ENCODE data around the gene MYL11.
A peak's percentile ranks its signal among the peaks of the same experiment; 100 is the strongest.

MYL11 gene

DNA sequence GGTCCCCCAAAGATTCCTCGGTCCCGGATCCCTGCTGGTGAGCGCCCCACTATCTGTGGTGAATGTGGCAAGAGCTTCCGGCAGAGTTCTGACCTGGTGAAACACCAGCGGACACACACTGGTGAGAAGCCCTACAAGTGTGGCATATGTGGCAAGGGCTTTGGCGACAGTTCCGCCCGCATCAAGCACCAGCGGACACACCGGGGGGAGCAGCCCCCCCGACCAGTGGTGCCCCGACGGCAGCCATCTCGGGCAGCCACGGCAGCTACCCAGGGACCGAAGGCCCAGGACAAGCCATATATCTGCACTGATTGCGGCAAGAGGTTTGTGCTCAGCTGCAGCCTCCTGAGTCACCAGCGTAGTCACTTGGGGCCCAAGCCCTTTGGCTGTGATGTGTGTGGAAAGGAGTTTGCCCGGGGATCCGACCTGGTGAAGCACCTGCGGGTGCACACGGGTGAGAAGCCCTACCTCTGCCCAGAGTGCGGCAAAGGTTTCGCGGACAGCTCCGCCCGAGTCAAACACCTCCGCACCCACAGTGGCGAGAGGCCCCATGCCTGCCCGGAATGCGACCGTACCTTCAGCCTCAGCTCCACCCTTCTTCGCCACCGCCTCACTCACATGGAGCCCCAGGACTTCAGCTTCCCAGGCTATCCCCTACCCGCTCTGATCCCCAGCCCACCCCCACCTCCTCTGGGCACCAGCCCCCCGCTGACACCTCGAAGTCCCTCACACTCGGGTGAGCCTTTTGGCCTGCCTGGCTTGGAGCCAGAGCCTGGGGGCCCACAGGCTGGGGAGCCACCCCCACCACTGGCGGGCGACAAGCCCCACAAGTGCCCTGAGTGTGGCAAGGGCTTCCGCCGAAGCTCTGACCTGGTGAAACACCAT lies 23.4 kb downstream of the MYL11 start:
- no peak for DNase-seq

DNA sequence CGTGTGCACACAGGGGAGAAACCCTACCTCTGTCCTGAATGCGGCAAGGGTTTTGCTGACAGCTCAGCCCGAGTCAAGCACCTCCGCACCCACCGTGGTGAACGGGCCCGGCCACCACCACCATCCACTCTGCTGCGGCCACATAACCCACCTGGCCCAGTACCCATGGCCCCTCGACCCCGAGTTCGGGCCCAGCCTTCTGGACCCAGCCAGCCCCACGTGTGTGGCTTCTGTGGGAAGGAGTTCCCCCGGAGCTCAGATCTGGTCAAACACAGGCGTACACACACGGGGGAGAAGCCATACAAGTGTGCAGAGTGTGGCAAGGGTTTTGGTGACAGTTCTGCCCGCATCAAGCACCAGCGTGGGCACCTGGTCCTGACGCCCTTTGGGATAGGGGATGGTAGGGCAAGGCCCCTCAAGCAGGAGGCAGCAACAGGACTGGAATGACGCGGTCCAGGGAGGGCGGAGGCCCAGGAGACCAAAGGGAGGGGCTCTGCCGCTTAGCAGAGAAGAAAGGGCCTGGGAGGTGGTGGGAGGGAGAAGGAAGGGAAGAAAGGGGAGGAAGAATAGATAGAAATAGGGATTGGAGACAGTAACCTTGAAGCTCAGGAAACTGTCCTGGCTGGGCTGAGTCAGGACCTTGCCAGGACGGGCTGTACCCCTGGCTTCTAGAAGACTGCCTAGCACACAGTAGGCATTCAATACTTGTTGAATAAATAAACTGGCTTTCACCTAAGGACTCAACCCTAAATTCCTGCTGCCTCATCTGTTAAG lies 24.2 kb downstream of the MYL11 start:
- no peak for DNase-seq

DNA sequence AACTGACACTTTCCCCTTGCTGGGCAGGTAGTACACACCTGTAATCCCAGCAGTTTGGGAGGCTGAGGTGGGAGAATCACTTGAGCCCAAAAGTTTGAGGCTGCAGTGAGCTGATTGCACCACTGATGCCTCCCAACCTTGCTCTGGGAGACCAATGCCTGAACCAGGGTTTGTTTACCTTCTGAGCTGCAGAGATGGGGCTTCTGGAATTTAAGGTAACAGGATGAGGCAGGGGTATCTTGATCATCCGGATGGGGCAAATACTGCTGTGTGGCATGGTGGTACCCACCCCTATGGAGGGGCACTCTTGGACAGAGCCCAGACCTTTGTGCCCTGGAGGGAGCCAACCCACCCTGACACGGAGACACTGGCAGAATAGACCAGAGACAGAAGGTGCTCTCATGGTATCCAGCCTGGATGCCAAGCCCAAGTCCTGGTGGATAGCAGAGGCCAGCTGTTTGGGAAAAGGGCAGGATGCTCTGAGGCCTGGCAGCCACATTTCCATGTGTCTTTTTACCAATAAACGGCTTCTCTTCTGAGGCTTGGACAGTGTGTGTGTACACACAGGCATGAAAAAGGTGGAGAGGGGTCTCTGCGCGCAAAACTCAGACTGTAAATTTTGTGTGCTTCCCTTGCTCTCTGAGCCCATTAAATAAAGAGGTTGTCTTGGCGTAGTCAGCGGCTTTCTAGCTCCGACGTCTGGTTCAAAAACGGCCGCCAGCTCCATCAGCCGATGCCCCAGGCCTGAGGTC lies 25.0 kb downstream of the MYL11 start:
- DNase-seq: no peak

DNA sequence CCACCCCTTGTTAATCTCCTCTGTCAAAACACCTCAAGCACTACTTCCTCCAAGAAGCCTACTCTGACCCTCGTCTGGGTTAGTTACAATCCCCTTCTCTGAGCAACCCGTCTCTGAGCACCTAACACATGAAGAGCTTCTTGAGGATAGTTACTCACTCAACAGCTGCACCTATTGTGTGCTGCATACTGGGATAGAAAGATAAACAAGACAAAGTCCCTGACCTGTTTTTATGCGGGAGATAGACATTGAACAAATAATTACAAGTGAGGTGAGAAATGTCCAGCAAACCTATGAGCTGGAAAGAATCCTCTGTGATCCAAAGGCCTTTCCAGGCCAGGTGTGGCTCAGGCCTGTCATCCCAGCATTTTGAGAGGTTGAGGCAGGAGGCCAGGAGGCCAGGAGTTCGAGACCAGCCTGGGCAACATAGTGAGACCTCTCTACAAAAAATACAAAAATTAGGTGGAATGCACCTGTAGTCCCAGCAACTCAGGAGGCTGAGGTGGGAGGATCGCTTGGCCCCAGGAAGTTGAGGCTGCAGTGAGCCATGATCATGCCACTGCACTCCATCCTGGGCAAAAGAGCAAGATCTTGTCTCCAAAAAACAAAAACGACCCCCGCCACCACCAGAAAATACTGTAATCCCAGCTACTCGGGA lies 27.3 kb downstream of the MYL11 start:
- DNase-seq: no peak

DNA sequence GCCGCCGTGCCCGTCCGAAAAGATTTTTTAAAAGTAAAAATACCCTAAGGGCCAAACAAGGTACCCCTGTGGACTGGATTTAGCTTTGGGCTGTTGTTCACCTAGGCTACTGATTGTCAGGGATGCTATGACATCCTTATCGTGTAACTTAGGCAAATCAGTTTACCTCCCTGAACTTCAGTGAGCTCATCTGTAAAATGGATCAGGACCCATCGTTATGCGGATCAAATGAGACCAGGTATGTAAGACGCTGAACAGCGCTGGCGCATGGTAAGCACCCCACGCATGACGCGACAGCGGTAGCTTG lies 32.1 kb downstream of the MYL11 start:
- DNase-seq: no peak

DNA sequence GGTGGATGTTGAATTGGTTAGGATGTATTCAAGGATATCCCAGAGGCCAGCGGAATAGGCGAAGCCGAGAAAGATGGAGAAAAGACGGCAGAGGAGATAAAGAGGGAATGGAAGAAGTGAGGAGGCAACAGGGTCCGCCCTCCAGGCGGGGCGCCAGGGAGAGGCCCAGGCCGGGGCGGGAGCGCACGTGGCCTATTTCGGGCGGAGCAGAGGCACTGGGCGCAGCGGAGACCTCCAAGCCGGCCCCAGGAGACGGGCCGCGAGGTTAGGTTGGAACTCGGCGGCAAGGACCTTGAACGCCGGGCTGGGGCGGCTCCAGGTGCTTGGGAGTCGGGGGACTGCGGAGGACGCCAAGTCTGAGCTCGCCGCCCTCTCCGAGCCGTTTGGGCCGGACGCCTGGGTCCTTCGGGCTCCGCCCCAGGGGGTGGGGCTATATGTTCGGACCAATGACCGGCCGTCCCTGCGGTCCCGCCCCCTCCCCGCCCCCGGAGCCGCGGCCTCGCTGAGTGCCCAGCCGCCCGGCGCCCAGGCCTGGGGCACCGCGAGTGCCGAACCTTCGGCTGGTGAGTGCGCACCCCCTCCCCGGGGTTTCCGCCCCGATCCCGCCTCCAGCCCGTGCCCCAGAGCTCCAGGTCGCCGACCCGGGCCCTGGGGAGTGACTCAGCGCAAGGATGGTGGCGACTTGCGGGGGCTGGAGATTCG lies 32.7 kb downstream of the MYL11 start, which contains the start of gene ZNF771:
TSS of gene ZNF771 (plus strand) at position 505 of the 702 bp plus-strand sequence. CDS start 448 bp downstream, outside the sequence.
- peak; percentile 95 for DNase-seq

DNA sequence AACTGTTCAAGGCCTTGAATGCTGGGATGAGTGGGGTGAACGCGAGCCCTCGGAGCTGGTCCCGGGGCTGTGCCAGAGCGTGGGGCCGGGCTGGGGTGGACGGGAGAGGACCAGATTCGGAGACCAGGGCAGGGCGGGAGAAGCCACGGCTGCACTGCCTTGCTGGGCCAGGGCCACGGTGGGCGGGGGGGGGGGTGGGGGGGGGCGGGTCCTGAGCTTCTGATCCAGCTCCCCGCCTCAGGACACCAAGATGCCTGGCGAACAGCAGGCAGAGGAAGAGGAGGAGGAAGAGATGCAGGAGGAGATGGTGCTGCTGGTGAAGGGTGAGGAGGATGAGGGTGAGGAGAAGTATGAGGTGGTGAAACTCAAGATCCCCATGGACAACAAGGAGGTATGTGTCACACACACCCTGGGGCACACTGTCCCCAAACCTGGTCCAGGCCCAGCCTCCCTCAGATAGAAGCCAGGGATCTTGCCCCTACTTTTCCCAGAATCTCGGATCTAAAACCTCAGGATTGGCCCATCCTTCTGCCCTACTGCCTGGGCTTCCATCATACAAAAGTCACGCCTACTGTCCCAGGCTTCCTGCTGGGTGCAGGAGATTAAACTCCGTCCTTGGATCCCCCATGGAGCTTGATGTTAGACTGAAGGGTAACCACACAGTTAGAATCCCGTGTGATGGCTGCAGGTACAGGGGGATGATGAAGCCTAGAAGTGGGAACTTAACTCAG lies 33.4 kb downstream of the MYL11 start:
- no peak for DNase-seq

DNA sequence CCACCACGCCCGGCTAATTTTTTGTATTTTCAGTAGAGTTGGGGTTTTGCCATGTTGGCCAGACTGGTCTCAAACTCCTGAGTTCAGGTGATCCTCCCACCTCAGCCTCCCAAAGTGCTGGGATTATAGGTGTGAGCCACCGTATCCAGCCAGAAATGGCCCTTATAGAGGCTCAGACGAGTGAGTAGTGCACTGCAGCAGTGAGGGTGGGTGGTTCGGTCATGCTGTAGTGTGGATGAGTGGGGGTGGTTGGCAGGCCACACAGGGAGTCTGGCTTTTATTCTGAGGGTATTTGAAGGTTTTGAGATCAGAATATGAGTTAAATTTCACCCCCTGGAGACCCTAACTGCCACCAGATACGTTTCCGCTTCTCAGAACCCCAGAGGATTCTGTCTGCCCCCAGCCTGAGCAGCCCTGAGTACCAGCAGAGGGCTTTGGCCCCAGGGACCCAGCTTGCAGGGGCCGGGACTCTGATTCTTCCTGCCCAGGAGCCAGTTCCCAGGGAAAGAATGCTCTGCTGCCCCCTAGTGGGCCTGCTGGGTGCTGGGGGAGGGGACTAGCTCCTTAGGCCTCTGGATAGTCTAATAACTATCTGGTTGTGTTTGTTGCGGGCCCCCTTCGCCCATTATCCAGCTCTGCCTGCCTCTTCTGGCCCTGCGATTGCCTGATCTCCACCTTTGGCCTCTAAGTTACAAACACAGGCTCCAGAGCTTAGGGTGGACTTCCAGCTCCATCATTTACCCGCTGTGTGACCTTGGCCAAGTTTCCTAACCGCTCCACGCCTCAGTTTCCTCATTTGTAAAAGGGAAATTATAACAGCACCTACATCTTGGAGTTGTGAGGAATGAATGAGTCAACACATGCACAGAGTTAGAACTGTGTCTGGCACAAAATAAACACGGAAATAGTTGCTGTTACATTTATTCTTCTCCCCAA lies 34.8 kb downstream of the MYL11 start:
- peak; percentile 91 for DNase-seq

DNA sequence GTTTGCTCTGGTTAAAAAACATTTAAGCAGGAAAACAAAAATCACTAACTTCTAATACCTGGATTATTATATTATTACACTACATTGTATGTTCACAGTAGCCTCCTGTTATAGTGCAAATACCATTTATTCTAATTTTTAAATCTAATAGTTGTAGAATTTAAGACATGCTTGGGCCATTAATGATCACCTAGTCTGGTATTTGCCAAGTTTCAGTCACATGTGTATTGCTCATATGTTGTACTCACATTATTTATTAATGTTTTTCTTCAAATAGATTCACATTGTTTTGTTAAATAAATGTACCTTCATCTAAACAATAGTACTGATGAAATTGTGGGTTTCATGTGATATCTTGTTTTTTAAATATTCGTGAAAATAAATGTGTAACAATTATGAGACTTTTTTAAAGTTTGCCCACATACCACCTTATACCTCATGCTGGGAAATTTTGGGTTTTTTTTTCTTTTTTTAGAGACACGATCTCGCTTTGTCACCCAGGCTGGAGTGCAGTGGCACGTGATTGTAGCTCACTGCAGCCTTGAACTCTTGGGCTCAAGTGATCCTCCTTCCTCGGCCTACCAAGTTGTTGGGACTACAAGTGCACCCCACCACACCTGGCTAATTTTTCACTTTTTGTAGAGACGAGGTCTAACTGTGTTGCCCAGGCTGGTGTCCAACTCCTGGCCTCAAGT lies 38.7 kb downstream of the MYL11 start:
- no peak for DNase-seq

DNA sequence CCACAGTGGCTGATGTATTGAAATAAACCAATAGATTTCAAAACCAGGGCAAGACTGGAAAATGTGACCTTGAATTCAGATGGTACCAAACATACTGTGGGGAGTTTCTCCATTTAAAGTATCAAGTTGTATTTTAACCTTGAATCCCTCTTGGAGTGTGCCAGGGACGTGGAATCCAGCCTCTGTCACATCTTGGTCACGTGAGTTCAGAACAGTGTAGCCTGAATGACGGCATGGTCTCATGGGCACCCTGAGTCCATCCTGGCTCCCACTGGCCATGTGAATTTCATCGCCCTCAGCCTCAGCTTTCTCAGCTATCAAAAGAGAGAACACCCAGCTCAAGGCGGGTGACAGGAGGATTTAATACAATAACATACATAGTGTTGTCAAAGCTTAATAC lies 39.6 kb downstream of the MYL11 start:
- no peak for DNase-seq

DNA sequence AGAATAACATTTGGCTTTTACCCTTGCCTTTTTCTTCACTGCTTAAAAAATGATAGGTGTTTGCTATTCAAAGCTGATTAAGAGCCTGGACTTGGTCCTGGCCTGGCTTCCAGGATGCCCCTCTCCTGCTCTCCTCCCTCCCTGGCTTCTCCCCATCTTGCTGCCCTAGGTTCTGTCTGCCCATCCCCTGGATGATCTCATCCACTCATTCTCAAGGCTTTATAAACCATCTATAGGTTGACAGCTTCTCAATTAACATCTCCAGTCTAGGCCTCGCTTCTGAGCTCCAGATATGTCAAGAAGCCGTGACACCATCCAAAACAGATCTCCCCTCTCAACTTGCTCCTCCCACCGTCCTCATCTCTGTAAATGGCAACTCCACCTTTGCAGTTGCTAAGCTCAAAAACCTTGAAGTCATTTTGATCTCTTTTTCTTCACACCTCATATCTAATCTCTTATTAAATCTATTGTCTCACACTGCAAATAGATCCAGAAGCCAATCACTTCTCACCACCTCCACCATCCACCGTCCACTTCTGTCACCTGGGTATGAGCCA lies 41.5 kb downstream of the MYL11 start:
- no peak for DNase-seq

DNA sequence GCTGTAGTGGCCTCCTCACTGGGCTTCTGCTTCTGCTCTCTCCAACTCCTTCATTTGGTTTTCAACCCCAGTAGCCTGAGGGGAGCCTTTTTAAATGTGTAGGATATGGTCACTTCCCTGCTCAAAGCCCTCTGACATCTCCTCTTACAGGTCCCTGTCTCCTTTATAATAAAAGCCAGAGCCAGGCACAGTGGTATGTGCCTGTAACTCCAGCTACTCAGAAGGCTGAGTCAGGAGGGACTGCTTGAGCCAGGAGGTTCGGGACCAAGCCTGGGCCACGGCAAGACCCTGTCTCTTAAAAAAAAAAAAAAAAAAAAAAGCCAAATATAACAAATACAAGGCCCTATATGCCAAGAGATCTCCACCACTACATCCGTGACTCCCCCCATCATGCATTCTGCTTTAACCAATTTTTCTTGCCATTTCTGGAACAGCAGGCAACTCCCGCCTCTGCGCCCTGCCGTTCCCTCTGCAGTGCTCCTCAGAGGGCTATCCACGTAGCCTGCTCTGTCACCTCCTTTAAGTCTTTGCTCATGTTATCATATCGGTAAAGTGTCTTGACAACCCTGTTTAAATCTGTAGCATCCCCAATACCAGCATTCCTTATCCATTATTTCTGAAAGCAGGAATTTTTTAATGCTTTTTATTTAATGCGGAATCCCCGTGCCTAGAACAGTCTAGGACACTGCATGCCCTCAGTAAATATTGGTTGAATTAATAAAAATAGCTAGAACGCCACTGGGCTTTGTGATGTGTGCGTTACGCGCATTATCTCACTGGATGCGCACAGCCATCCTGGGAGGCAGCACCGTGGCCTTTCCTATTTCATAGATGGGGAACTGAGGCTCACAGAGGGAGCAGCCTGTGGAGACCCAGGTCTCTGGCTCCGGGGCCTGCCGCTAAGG lies 42.3 kb downstream of the MYL11 start:
- no peak for DNase-seq

DNA sequence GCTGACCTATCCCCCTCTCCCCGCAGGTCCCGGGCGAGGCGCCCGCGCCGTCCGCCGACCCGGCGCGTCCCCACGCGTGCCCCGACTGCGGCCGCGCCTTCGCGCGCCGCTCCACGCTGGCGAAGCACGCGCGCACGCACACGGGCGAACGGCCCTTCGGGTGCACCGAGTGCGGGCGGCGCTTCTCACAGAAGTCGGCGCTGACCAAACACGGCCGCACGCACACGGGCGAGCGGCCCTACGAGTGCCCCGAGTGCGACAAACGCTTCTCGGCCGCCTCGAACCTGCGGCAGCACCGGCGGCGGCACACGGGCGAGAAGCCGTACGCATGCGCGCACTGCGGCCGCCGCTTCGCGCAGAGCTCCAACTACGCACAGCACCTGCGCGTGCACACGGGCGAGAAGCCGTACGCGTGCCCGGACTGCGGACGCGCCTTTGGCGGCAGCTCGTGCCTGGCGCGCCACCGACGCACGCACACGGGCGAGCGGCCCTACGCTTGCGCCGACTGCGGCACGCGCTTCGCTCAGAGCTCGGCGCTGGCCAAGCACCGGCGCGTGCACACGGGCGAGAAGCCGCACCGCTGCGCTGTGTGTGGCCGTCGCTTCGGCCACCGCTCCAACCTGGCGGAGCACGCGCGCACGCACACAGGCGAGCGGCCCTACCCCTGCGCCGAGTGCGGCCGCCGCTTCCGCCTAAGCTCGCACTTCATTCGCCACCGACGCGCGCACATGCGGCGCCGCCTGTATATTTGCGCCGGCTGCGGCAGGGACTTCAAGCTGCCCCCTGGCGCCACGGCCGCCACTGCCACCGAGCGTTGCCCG lies 43.1 kb downstream of the MYL11 start:
- DNase-seq: peak; percentile 85

DNA sequence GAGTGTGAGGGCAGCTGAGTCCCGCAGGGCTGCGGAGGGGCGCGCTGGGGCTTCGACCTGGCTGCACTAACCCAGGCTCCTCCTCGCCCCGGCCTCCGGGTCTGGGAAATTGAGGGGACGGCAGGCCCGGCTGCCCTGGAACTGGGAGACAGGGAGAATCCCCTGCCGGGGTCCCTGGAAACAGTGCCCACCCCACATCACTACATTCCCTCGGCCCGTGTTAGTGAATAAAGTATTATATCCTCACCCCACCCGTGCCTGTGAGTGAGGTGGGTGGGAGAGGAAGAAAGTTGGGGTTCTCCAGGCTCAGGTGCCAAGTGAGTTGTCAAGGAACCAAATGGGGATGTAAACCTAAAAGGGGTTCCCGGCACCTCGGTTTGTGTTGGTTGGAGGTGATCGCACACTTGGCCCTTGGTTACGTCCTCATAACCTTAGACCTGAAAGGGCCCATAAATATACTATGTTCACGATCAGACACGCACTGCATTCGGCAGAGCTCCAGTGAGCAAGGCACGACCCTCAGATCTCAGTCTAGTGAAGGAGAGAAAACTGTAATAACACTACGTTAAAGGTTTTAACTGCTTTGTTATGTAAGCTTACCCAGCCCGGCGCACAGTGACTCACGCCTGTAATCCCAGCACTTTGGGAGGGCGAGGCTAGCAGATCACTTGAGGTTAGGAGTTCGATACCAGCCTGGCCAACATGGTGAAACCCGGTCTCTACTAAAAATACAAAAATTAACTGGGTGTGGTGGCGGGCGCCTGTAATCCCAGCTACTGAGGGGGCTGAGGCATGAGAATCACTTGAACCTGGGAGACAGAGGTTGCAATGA lies 44.0 kb downstream of the MYL11 start:
- no peak for DNase-seq

DNA sequence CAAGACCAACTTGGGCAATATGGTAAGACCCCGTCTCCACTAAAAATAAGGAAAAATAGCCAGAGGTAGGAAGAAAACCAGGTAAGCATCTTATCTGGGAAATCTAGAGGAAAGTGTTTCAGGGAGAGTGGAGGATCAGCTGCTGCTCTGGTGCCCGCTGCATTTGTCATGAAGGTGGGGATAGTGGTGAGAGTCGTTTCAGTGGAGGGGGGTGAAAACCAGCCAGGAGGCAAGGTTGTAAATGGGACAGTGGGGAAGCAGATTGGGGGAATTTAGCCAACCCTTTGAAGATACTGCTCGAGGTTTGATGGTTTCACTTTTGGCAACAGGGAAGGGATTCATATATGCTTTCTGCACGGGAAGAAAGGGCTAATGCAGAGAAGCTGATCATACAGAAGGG lies 46.4 kb downstream of the MYL11 start:
- DNase-seq: no peak

Data from stimulated activated CD4-positive, alpha-beta T cell treated with anti-CD3 and anti-CD28 coated beads, Interleukin-12 subunit alpha, Interleukin-12 subunit beta, amount 100 ng/mL, for 4 hours (primary cell).